CD4-positive, alpha-beta memory T cell (primary cell): Measurements from ENCODE around the gene INMT. TPM values are rescaled to one million over a fixed set of nuclear protein-coding genes. Genes with fewer than 3 reads are reported as not detected.

ENCODE experiments used
- CTCF ChIA-PET: fragments of 350-600 bp; sonication (Branson Sonifier 250); formaldehyde crosslinking; loops from one replicate; lab custom pipeline; 2021; ENCODE audit warnings: inconsistent platforms; ENCODE audit not compliant: partially characterized antibody; lab: Charles Lee
- POLR2A ChIA-PET: fragments of 350-600 bp; sonication (Branson Sonifier 250); formaldehyde crosslinking; loops from one replicate; lab custom pipeline; 2021; ENCODE audit not compliant: partially characterized antibody; lab: Charles Lee
- DNase-seq, 5 donors: peaks; one replicate each; pipeline versions ENCODE4 v3.0.0 to v3.0.0-alpha.2; 2020 to 2022; ENCODE audit warnings: mixed read lengths in 1 of 5
- H3K27ac ChIP-seq: one replicate; pipeline ENCODE4 v1.7.0; 2013; ENCODE audit warnings: low read depth, low read length
- H3K27me3 ChIP-seq: 2 replicates; pipeline ENCODE4 v1.7.0; 2013; ENCODE audit warnings: mild to moderate bottlenecking, low read length, moderate library complexity; ENCODE audit not compliant: insufficient read depth
- H3K36me3 ChIP-seq: 2 replicates; pipeline ENCODE4 v1.7.0; 2013; ENCODE audit warnings: mild to moderate bottlenecking, low read length, moderate library complexity; ENCODE audit not compliant: insufficient read depth
- H3K4me1 ChIP-seq: 2 replicates; pipeline ENCODE4 v1.7.0; 2013; ENCODE audit warnings: mild to moderate bottlenecking, low read length, moderate library complexity; ENCODE audit not compliant: insufficient read depth
- H3K4me3 ChIP-seq, 2 donors: one replicate each; pipeline ENCODE4 v1.7.0; 2013; ENCODE audit warnings: low read length in 2 of 2, mild to moderate bottlenecking in 1 of 2
- H3K9me3 ChIP-seq, 2 donors: one replicate each; pipeline ENCODE4 v1.7.0; 2013; ENCODE audit warnings: low read length in 2 of 2, control low read depth in 1 of 2; ENCODE audit not compliant: control insufficient read depth in 1 of 2
- H3K27ac Mint-ChIP-seq, 7 donors: one replicate each; pipeline ENCODE4 v1.8.0; 2020 to 2021; ENCODE audit warnings: mixed read lengths in 7 of 7, mild to moderate bottlenecking in 6 of 7, inconsistent platforms in 3 of 7, moderate library complexity in 3 of 7
- H3K27me3 Mint-ChIP-seq, 2 donors: one replicate each; pipeline ENCODE4 v1.8.0; 2020 to 2021; ENCODE audit warnings: mixed read lengths in 2 of 2
- H3K36me3 Mint-ChIP-seq, 2 donors: one replicate each; pipeline ENCODE4 v1.8.0; 2020 to 2021; ENCODE audit warnings: mixed read lengths in 2 of 2, inconsistent platforms in 1 of 2, mild to moderate bottlenecking in 1 of 2
- H3K4me1 Mint-ChIP-seq, 4 donors: one replicate each; pipeline ENCODE4 v1.8.0; 2020 to 2021; ENCODE audit warnings: mixed read lengths in 4 of 4, mild to moderate bottlenecking in 1 of 4
- H3K4me3 Mint-ChIP-seq, 8 donors: one replicate each; pipeline ENCODE4 v1.8.0; 2020 to 2021; ENCODE audit warnings: mixed read lengths in 8 of 8, mild to moderate bottlenecking in 7 of 8, moderate library complexity in 6 of 8, inconsistent platforms in 3 of 8
- H3K9me3 Mint-ChIP-seq, 8 donors: one replicate each; pipeline ENCODE4 v1.8.0; 2020 to 2021; ENCODE audit warnings: mixed read lengths in 8 of 8, mild to moderate bottlenecking in 5 of 8, inconsistent platforms in 3 of 8, moderate library complexity in 1 of 8
- intact Hi-C: fragments of 100-400 bp; cut with micrococcal nuclease; formaldehyde crosslinking; loops from one replicate; pipeline ENCODE4 v1.15.1; 2023
- polyA plus RNA-seq, 2 donors: library from polyadenylated mRNA; unstranded; fragments of 300-500 nt; fragmentation: Illumina TruSeq; gene quantifications; one replicate each; pipeline ENCODE4 v1.2.3, GENCODE V29; 2021
- total RNA-seq, 2 experiments: library from RNA; stranded (reverse); gene quantifications; one replicate each; pipeline ENCODE4 v1.2.3, GENCODE V29; 2021

INMT gene
- total and polyA plus RNA-seq, 4 experiments from 2014 or later, result 0.22 to 1.2 (median 0.82) TPM

DNA sequence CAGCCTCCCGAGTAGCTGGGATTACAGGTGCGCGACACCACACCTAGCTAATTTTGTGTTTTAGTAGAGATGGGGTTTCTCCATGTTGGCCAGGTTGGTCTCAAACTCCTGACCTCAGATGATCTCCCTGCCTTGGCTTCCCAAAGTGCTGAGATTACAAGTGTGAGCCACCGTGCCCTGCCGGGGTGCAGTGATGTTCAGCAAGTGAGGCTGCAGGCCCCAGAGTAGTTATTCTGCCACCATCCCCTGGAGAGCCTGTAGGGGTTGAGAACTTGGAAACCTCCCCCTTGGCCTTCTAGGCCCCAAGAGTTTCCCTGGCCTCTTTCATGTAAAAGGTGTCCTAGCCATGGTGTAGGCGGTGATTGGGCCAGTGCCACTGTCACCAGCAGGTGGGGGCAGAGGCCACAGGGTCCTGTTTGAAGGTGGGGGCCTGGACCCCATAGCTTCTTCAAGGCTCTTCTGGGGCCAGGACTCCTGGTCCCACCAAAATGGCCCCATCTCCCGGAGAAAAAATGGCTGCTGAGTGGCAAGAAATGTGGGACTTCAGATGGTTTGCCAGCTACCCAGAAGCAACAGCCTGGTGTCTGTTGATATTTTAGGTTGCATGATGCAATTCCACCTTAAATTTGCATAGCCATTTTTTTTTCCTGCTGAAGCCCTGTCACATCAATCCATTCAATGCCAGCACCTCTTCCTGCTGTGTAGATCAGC lies 25.5 kb upstream of the INMT start:
- H3K27me3 ChIP-seq, result no peaks in the 10 kb centered on the region
- peak in 3 of 5 donors; percentile 11 to 38 (median 30) for DNase-seq
- peak overlapping the region; percentile 85 to 96 (median 94) for H3K27ac Mint-ChIP-seq
- H3K4me3 ChIP-seq, result peak overlapping the region; percentile 47 to 70
- peak overlapping the region; percentile 87 to 96 (median 92) for H3K4me3 Mint-ChIP-seq
- ChIA-PET CTCF (interaction anchor here (1.2 to 8.4 kb wide), 8 partner anchors 10 to 257 kb away, joined by 3 to 240 read pairs (median 6); no protein-coding TSS in a partner anchor), POLR2A (interaction anchor here (1.2 to 6.3 kb wide), 12 partner anchors 10 to 699 kb away, joined by 3 to 139 read pairs (median 6); partner anchors contain the start of genes GARS1 and MINDY4)
- intact Hi-C loops, result loop anchor here (1.0 to 2.0 kb wide), 5 partner anchors 12 to 698 kb away; partner anchors contain the start of genes GARS1, GGCT and PLEKHA8
- no peaks in the 10 kb centered on the region for H3K36me3 ChIP-seq
- H3K4me1 ChIP-seq, result peaks cover 60% of the 10 kb centered on the region
- peak overlapping the region; percentile 57 for H3K27ac ChIP-seq
- peaks cover 0 to 2% (median 0%) of the 10 kb centered on the region in 8 donors for H3K9me3 Mint-ChIP-seq
- peaks cover 37 to 60% (median 49%) of the 10 kb centered on the region in 4 donors for H3K4me1 Mint-ChIP-seq
- H3K36me3 Mint-ChIP-seq, result peaks cover 1 to 6% of the 10 kb centered on the region in 2 donors
- H3K9me3 ChIP-seq, result no peaks in the 10 kb centered on the region
- no peaks in the 10 kb centered on the region for H3K27me3 Mint-ChIP-seq

DNA sequence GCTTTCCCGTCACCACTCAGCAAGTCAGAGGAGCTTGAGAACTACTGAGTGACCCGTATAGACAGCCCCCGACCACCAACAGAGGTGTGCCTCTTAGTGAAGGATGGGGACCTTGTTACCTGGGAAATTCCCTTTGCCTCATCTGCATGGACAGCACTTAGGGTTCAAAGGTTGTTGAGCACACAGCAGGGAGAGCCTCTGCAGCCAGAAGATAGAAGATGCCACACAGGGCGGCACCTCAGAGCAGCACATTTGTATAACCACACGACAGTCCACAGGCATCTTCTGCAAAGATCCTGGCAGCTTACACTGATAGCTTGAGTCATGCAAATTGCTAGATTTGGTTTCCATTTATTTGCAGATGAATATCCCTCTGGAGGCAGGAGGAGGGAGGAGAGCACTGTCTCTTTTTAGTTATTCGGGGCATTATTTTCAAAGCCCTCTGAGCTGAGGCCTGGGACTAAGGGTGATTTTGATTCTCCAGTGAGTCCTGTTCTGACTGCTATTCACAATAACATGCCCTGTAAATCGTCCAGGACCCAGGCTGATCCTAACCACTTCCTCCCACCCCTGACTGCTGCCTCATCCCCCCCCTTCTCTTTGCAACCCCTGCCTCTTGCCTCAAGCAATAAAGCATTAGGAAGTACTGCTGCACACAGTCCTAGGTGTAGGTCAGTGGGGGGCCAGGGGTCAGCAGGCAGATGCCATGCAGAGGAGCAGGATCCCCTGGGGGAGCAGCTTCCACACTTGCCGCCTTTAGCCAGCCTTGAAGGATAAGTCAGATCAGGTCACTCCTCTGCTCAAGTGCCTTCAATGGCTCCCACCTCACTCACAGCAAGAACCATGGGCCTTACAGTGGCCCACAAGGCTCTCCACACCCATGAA lies 24.6 kb upstream of the INMT start:
- ChIA-PET CTCF (interaction anchor here (0.9 to 8.4 kb wide), 9 partner anchors 11 to 256 kb away, joined by 3 to 240 read pairs (median 5); no protein-coding TSS in a partner anchor), POLR2A (interaction anchor here (0.6 to 6.3 kb wide), 17 partner anchors 9 to 700 kb away, joined by 3 to 139 read pairs (median 4); partner anchors contain the start of genes GARS1 and MINDY4)
- intact Hi-C loops, result loop anchor here (1.0 to 2.0 kb wide), 5 partner anchors 11 to 699 kb away; partner anchors contain the start of genes GARS1, GGCT and PLEKHA8
- peaks cover 1 to 6% of the 10 kb centered on the region in 2 donors for H3K36me3 Mint-ChIP-seq
- peak overlapping the region; percentile 85 to 96 (median 94) for H3K27ac Mint-ChIP-seq
- peaks cover 60% of the 10 kb centered on the region for H3K4me1 ChIP-seq
- peak overlapping the region; percentile 87 to 96 (median 92) for H3K4me3 Mint-ChIP-seq
- no peaks in the 10 kb centered on the region for H3K36me3 ChIP-seq
- H3K27me3 ChIP-seq, result no peaks in the 10 kb centered on the region
- H3K27ac ChIP-seq, result peak overlapping the region; percentile 57
- H3K9me3 Mint-ChIP-seq, result peaks cover 0 to 2% (median 0%) of the 10 kb centered on the region in 8 donors
- peak; percentile 77 to 82 (median 81) for DNase-seq
- peaks cover 38 to 66% (median 50%) of the 10 kb centered on the region in 4 donors for H3K4me1 Mint-ChIP-seq
- H3K27me3 Mint-ChIP-seq, result no peaks in the 10 kb centered on the region
- peak overlapping the region; percentile 47 to 70 for H3K4me3 ChIP-seq
- H3K9me3 ChIP-seq, result no peaks in the 10 kb centered on the region

DNA sequence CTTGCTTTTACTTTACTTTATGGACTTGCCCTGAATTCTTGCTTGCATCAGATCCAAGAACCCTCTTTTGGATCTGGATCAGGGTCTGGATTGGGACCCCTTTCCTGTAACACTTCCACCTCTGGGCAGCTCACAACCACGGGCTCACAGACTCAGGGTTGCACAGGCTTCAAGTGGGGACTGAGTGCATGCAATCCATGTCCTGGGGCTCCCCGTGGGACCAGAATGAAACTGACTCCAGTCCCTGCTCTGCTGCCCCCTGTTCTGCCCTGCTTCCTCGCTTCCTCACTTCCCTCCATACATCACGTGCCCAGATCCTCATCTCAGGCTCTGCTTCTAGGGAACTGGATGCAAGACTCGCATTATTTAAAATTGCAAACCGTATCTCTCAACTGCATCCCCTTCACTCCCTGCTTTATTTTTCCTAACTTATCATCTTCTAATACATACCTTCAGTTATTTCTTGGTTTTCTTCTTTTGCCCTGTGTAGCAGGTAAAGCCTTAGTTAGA lies 23.3 kb upstream of the INMT start:
- POLR2A ChIA-PET, result interaction anchor here (0.8 to 6.3 kb wide), 6 partner anchors 7 to 223 kb away, joined by 3 to 139 read pairs (median 4); no protein-coding TSS in a partner anchor
- intact Hi-C loops, result no loop called here
- Mint-ChIP-seq H3K4me1 (peaks cover 40 to 67% (median 51%) of the 10 kb centered on the region in 4 donors), H3K36me3 (peaks cover 1 to 6% of the 10 kb centered on the region in 2 donors), H3K27ac (peak overlapping the region in 5 of 7 donors; percentile 79 to 96 (median 89)), H3K9me3 (peaks cover 0 to 2% (median 0%) of the 10 kb centered on the region in 8 donors), H3K27me3 (no peaks in the 10 kb centered on the region), H3K4me3 (peak overlapping the region in 7 of 8 donors; percentile 3 to 94 (median 43))
- H3K4me3 ChIP-seq, result no peak overlapping the region
- H3K27me3 ChIP-seq, result no peaks in the 10 kb centered on the region
- H3K36me3 ChIP-seq, result no peaks in the 10 kb centered on the region
- CTCF ChIA-PET, result interaction anchor here (0.6 to 8.4 kb wide), 4 partner anchors 10 to 178 kb away, joined by 3 to 240 read pairs (median 16); no protein-coding TSS in a partner anchor
- no peak for DNase-seq
- H3K27ac ChIP-seq, result no peak overlapping the region
- peaks cover 60% of the 10 kb centered on the region for H3K4me1 ChIP-seq
- no peaks in the 10 kb centered on the region for H3K9me3 ChIP-seq

DNA sequence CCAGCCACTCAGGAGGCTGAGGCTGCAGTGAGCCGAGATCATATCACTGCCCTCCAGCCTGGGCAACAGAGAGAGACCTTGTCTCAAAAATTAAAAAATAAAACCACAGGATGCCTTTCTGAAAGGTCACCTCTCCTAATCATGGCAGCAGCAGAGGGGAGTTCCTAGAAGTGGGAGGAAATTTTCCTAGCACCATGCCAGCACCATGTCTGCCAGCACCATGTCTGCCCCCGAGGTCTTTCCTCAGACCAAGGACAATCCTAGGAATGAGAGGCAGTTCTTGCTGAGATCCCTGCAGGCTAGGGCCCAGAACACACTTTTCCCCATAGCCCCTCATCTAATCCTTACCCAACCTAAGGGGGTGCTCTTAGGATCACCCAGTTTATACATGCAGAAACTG lies 22.3 kb upstream of the INMT start:
- Mint-ChIP-seq H3K4me3 (no peak overlapping the region), H3K9me3 (peaks cover 0 to 2% (median 0%) of the 10 kb centered on the region in 8 donors), H3K27me3 (no peaks in the 10 kb centered on the region), H3K4me1 (peaks cover 40 to 65% (median 49%) of the 10 kb centered on the region in 4 donors), H3K36me3 (peaks cover 1 to 4% of the 10 kb centered on the region in 2 donors), H3K27ac (no peak overlapping the region)
- Histone ChIP-seq H3K4me1 (peaks cover 60% of the 10 kb centered on the region), H3K4me3 (no peak overlapping the region), H3K9me3 (no peaks in the 10 kb centered on the region), H3K36me3 (no peaks in the 10 kb centered on the region), H3K27ac (no peak overlapping the region), H3K27me3 (no peaks in the 10 kb centered on the region)
- no peak for DNase-seq
- ChIA-PET CTCF (interaction anchor here (8.4 kb wide), 1 partner anchor 9 kb away, joined by 240 read pairs; no protein-coding TSS in a partner anchor), POLR2A (interaction anchor here (0.5 to 6.3 kb wide), 3 partner anchors 10 to 135 kb away, joined by 3 to 139 read pairs (median 3); partner anchors contain the start of gene GARS1)
- intact Hi-C loops, result no loop called here

DNA sequence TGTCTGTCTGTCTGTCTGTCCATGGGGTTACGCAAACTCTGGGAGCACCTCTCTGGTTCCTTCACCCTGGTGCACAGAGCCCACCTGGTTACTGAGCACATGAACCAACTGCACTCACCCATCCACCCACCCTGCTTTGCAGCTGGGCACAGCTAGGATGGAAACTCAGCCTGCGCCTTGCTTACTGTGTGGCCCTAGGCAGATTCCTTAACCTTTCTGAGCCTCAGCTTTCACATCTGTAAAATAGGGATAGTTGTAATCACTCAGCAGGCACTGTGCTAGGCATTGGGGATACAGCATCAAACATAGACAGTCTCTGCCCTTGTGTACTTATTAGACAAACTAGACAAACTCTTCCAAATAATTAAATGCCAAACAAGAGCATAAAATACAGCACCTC lies 21.8 kb upstream of the INMT start:
- H3K27me3 ChIP-seq, result no peaks in the 10 kb centered on the region
- no peaks in the 10 kb centered on the region for H3K27me3 Mint-ChIP-seq
- DNase-seq, result no peak
- ChIA-PET CTCF (interaction anchor here (8.4 kb wide), 1 partner anchor 8 kb away, joined by 240 read pairs; no protein-coding TSS in a partner anchor), POLR2A (interaction anchor here (1.1 to 6.3 kb wide), 2 partner anchors 10 to 136 kb away, joined by 3 to 139 read pairs; partner anchors contain the start of gene GARS1)
- peaks cover 40 to 62% (median 48%) of the 10 kb centered on the region in 4 donors for H3K4me1 Mint-ChIP-seq
- intact Hi-C loops, result no loop called here
- H3K36me3 Mint-ChIP-seq, result peaks cover 0 to 1% of the 10 kb centered on the region in 2 donors
- peak overlapping the region in 1 of 7 donors; percentile 8 for H3K27ac Mint-ChIP-seq
- no peak overlapping the region for H3K4me3 ChIP-seq
- H3K36me3 ChIP-seq, result no peaks in the 10 kb centered on the region
- H3K4me1 ChIP-seq, result peaks cover 60% of the 10 kb centered on the region
- peak overlapping the region in 1 of 8 donors; percentile 29 for H3K4me3 Mint-ChIP-seq
- H3K9me3 Mint-ChIP-seq, result peaks cover 0 to 2% (median 0%) of the 10 kb centered on the region in 8 donors
- no peaks in the 10 kb centered on the region for H3K9me3 ChIP-seq
- H3K27ac ChIP-seq, result no peak overlapping the region

DNA sequence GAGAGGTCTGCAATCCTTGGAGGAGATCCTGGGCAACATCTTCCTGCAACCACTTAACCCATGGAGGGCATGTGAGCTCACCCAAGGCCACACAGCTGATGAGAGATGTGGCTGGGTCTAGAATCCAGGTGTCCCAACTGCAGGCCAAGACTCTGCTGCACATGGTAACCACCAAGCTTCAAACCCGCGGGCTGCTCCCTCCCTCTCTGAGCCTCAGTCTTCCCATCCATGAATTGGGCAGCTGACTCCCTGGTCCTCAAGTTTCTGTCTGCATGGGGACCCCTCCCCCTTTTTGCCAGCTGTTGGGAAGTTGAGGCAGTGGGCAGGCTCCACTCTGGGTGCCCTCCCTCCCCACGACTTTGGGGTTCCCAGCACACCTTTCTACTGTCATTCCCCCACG lies 20.9 kb upstream of the INMT start:
- POLR2A ChIA-PET, result interaction anchor here (0.8 kb wide), 1 partner anchor 21 kb away, joined by 3 read pairs; no protein-coding TSS in a partner anchor
- H3K36me3 ChIP-seq, result no peaks in the 10 kb centered on the region
- CTCF ChIA-PET, result interaction anchor here (1.4 to 8.4 kb wide), 2 partner anchors 8 to 29 kb away, joined by 4 to 240 read pairs; no protein-coding TSS in a partner anchor
- peaks cover 52% of the 10 kb centered on the region for H3K4me1 ChIP-seq
- Mint-ChIP-seq H3K4me1 (peaks cover 36 to 56% (median 42%) of the 10 kb centered on the region in 4 donors), H3K27me3 (no peaks in the 10 kb centered on the region), H3K9me3 (peaks cover 0 to 3% (median 0%) of the 10 kb centered on the region in 8 donors), H3K36me3 (peaks cover 0 to 1% of the 10 kb centered on the region in 2 donors), H3K4me3 (no peak overlapping the region), H3K27ac (peak overlapping the region in 3 of 7 donors; percentile 4 to 10 (median 7))
- no peak for DNase-seq
- no peak overlapping the region for H3K4me3 ChIP-seq
- intact Hi-C loops, result no loop called here
- H3K9me3 ChIP-seq, result no peaks in the 10 kb centered on the region
- no peak overlapping the region for H3K27ac ChIP-seq
- H3K27me3 ChIP-seq, result no peaks in the 10 kb centered on the region
